OCI-LY1 (cell line): ENCODE results near the gene GSPT1.

Experiments used
- H2AFZ ChIP-seq: fragments of 200-600 bp; sonication (generic), shearing (Covaris generic); 2 replicates; pipeline ENCODE4 v1.6.0; 2014; ENCODE audit warnings: antibody characterized with exemption, mild to moderate bottlenecking, low read length
- H3F3A ChIP-seq: fragments of 200-600 bp; sonication (generic), shearing (Covaris generic); 2 replicates; pipeline ENCODE4 v1.6.0; 2014; ENCODE audit warnings: mild to moderate bottlenecking, antibody characterized with exemption, low read length, moderate library complexity; ENCODE audit not compliant: insufficient read depth
- H3K27ac ChIP-seq: fragments of 200-600 bp; sonication (generic); 2 replicates; pipeline ENCODE4 v1.5.1; 2014; ENCODE audit warnings: low read length, mixed run types, mild to moderate bottlenecking, low read depth; ENCODE audit not compliant: poor library complexity, severe bottlenecking
- H3K27me3 ChIP-seq: fragments of 200-600 bp; sonication (generic); 2 replicates; pipeline ENCODE4 v1.6.0; 2014; ENCODE audit warnings: antibody characterized with exemption, mild to moderate bottlenecking, low read length, moderate library complexity; ENCODE audit not compliant: insufficient read depth
- H3K36me3 ChIP-seq: fragments of 200-600 bp; sonication (generic); 2 replicates; pipeline ENCODE4 v1.6.1; 2014; ENCODE audit warnings: mild to moderate bottlenecking, antibody characterized with exemption, low read length, moderate library complexity, mixed read lengths; ENCODE audit not compliant: insufficient read depth
- H3K4me1 ChIP-seq: fragments of 200-600 bp; sonication (generic); 2 replicates; pipeline ENCODE4 v1.5.1; 2014; ENCODE audit warnings: mild to moderate bottlenecking, low read length, moderate library complexity; ENCODE audit not compliant: insufficient read depth, severe bottlenecking
- H3K4me2 ChIP-seq: fragments of 200-600 bp; sonication (generic), shearing (Covaris generic); 2 replicates; pipeline ENCODE4 v1.6.1; 2014; ENCODE audit warnings: low read length
- H3K4me3 ChIP-seq: fragments of 200-600 bp; sonication (generic); 2 replicates; pipeline ENCODE4 v1.5.1; 2014; ENCODE audit warnings: low read length, low read depth, mild to moderate bottlenecking, mixed read lengths; ENCODE audit not compliant: poor library complexity, severe bottlenecking
- H3K79me2 ChIP-seq: fragments of 200-600 bp; shearing (Covaris generic); 2 replicates; pipeline ENCODE4 v1.6.1; 2016; ENCODE audit warnings: mixed run types, low read length, mixed read lengths; ENCODE audit not compliant: insufficient read depth
- H3K9ac ChIP-seq: fragments of 200-600 bp; sonication (generic), shearing (Covaris generic); 2 replicates; pipeline ENCODE4 v1.6.1; 2014; ENCODE audit warnings: mild to moderate bottlenecking, low read length, mixed read lengths
- H3K9me2 ChIP-seq: fragments of 200-600 bp; sonication (generic), shearing (Covaris generic); 2 replicates; pipeline ENCODE4 v1.6.1; 2014; ENCODE audit warnings: low read depth, mild to moderate bottlenecking, low read length, mixed read lengths
- H3K9me3 ChIP-seq: fragments of 200-600 bp; shearing (Covaris generic); 2 replicates; pipeline ENCODE4 v1.6.1; 2014; ENCODE audit warnings: low read length, mixed read lengths
- H4K20me1 ChIP-seq: fragments of 200-600 bp; sonication (generic), shearing (Covaris generic); 2 replicates; pipeline ENCODE4 v1.6.0; 2016; ENCODE audit warnings: mild to moderate bottlenecking, low read length; ENCODE audit not compliant: insufficient read depth
- EZH2 ChIP-seq: fragments of 200-600 bp; sonication (generic), shearing (Covaris generic); IDR thresholded peaks from 2 replicates; pipeline ENCODE4 v1.8.0; 2017; ENCODE audit warnings: borderline replicate concordance, mixed run types, mild to moderate bottlenecking, antibody characterized with exemption, low read length, moderate library complexity, mixed read lengths
- TF ChIP-seq, protein P1 (sequence below): fragments of 200-600 bp; sonication (generic), shearing (Covaris generic); IDR thresholded peaks from 2 replicates; pipeline ENCODE4 v1.5.1; 2017; ENCODE audit warnings: mild to moderate bottlenecking, antibody characterized with exemption, low read length, moderate library complexity, mixed read lengths

GSPT1 gene

DNA sequence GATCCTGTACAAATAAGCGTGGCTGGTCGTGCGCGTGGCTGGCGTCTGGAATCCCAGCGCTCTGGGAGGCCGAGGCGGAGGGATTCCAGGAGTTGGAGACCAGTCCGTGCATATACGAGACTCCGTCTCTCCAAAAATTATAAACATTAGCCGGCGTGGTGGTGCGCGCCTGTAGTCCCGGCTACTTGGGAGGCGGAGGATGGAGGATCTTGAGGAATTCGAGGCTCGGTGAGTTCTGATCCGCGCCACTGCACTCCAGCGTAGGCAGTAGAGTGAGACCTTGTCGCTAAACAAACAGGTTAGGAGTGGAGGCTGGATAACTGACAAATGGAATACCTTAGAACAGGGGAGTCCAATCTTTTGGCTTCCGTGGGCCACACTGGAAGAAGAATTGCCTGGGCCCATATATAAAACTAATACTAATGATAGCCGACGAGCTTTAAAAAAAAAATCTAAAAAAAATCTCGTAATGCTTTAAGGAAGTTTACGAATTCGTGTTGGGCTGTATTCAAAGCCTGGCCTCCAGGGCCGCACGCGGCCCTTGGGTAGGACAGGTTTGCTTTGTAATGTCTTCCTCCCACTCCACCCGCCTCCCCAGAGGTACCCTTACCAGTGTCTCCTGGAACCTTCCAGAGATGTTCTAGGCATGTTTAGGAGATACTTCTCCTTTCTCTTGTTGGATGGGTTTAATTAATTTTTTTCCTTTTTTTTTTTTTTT lies 63.5 kb downstream of the GSPT1 start:
- TF ChIP-seq, protein P1, sequence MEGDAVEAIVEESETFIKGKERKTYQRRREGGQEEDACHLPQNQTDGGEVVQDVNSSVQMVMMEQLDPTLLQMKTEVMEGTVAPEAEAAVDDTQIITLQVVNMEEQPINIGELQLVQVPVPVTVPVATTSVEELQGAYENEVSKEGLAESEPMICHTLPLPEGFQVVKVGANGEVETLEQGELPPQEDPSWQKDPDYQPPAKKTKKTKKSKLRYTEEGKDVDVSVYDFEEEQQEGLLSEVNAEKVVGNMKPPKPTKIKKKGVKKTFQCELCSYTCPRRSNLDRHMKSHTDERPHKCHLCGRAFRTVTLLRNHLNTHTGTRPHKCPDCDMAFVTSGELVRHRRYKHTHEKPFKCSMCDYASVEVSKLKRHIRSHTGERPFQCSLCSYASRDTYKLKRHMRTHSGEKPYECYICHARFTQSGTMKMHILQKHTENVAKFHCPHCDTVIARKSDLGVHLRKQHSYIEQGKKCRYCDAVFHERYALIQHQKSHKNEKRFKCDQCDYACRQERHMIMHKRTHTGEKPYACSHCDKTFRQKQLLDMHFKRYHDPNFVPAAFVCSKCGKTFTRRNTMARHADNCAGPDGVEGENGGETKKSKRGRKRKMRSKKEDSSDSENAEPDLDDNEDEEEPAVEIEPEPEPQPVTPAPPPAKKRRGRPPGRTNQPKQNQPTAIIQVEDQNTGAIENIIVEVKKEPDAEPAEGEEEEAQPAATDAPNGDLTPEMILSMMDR = no peak
- no peak for TF ChIP-seq EZH2
- Histone ChIP-seq H3K27me3 (no peaks in the 10 kb centered on the region), H3K4me3 (peak overlapping the region; percentile 96), H3F3A (no peaks in the 10 kb centered on the region), H3K4me2 (peak overlapping the region; percentile 70), H4K20me1 (no peaks in the 10 kb centered on the region), H3K79me2 (peaks cover 88% of the 10 kb centered on the region), H3K27ac (peak overlapping the region; percentile 62), H3K9me2 (no peaks in the 10 kb centered on the region), H3K9me3 (no peaks in the 10 kb centered on the region), H3K4me1 (peaks cover 40% of the 10 kb centered on the region), H3K36me3 (peaks cover 61% of the 10 kb centered on the region), H2AFZ (no peak overlapping the region), H3K9ac (peak overlapping the region; percentile 90)

DNA sequence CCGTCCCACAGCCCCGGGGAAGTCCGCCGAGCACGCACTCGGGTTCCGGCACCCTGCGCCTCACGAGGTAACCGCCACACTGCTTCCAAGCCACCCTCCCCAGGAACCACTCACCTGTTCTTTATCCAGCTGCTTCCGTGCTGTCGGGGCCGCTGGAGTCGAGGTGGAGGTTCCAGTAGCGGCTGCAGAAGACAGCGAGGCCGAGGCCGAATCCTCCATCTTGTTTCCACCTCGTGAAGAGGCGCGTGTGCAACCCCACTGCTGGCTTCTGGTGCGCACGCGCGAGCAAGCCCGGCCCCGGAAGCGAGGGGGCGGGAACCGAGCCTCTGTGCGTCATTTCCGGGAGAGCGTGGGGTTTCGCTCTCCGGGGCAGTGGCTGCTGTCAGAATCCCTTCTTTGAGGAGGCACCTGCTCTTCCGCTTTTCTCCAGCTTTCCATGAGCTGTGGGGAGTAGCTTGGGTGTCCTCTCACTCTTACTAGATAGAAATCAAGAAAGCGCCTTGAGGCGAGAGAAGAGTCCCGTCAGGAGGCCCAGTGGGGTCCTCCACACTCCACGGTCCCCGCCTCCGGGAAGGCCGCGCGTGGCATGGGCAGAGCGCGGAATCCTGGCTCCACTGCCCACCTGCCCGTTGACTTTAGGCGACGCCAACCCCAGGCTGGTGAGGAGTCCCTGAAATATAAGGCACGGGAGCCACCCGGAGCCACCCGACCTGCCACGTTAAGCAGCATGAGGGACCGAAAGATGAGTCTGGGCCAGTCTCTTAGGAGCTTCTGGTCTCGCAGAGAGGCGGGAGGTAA lies 64.3 kb downstream of the GSPT1 start, which contains the start of gene RSL1D1:
Gene RSL1D1, minus strand, starts transcription at position 249 of the 798 bp plus-strand sequence. Its CDS starts 30 bp downstream, at position 219.
- Histone ChIP-seq H3K27ac (peak within 1 kb of the TSS; percentile 62), H3K79me2 (peaks cover 81% of the 10 kb centered on the region), H4K20me1 (no peaks in the 10 kb centered on the region), H3K4me2 (peak within 1 kb of the TSS; percentile 99), H3K4me1 (peaks cover 40% of the 10 kb centered on the region), H3K9ac (peak within 1 kb of the TSS; percentile 90), H3K27me3 (no peaks in the 10 kb centered on the region), H3K9me2 (no peaks in the 10 kb centered on the region), H2AFZ (no peak within 1 kb of the TSS), H3K4me3 (peak within 1 kb of the TSS; percentile 96), H3K9me3 (no peaks in the 10 kb centered on the region), H3F3A (no peaks in the 10 kb centered on the region), H3K36me3 (peaks cover 61% of the 10 kb centered on the region)
- TF ChIP-seq, protein P1 = no peak
- TF ChIP-seq EZH2 = no peak

DNA sequence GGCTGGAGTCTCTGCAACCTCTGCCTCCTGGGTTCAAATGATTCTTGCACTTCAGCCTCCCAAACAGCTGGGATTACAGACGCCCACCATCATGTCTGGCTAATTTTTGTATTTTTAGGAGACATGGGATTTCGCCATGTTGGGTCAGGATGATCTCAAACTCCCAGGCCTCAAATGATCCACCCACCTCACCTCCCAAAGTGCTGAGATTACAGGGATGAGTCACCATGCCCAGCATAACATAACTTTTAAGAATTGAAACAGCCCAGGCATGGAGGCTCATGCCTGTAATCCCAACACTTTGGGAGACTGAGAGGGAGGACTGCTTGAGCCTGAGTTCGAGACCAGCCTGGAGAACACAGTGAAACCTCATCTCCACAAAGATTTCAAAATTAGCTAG lies 66.9 kb downstream of the GSPT1 start:
- no peak overlapping the region for H2AFZ ChIP-seq
- H4K20me1 ChIP-seq = peaks cover 2% of the 10 kb centered on the region; the same call in 1 of the 2 replicates
- no peak for TF ChIP-seq EZH2
- TF ChIP-seq, protein P1 = no peak
- no peaks in the 10 kb centered on the region for H3K9me2 ChIP-seq
- H3K27ac ChIP-seq = no peak overlapping the region
- no peaks in the 10 kb centered on the region for H3K27me3 ChIP-seq
- H3K4me3 ChIP-seq = no peak overlapping the region
- H3K4me2 ChIP-seq = no peak overlapping the region
- no peak overlapping the region for H3K9ac ChIP-seq
- peaks cover 74% of the 10 kb centered on the region for H3K36me3 ChIP-seq
- no peaks in the 10 kb centered on the region for H3F3A ChIP-seq
- no peaks in the 10 kb centered on the region for H3K9me3 ChIP-seq
- peaks cover 57% of the 10 kb centered on the region for H3K79me2 ChIP-seq
- H3K4me1 ChIP-seq = peaks cover 28% of the 10 kb centered on the region
